Common myeloid progenitor, CD34-positive (primary cell): ENCODE results near the gene OTX2.

Experiments used
- CTCF ChIA-PET: fragments of 350-600 bp; sonication (Branson Sonifier 250); formaldehyde crosslinking; loops from one replicate; lab custom pipeline; 2021; ENCODE audit warnings: antibody characterized with exemption; lab: Charles Lee
- POLR2A ChIA-PET: fragments of 350-600 bp; sonication (Branson Sonifier 250); formaldehyde crosslinking; loops from one replicate; lab custom pipeline; 2021; ENCODE audit warnings: antibody characterized with exemption; lab: Charles Lee
- DNase-seq, 3 donors: peaks; one replicate each; pipeline versions ENCODE4 v3.0.0 to v3.0.0-alpha.2; 2013
- H3K27ac ChIP-seq, 2 experiments: 1 replicate in 1 of 2; 2 replicates in 1 of 2; pipeline ENCODE4 v1.7.0; 2013; ENCODE audit warnings: inconsistent platforms in 2 of 2, low read length in 2 of 2, mild to moderate bottlenecking in 2 of 2, low read depth in 1 of 2, moderate library complexity in 1 of 2; ENCODE audit not compliant: severe bottlenecking in 2 of 2, insufficient read depth in 1 of 2, poor library complexity in 1 of 2
- H3K27me3 ChIP-seq, 5 experiments: replicated peaks in 2 of 5; 1 replicate in 3 of 5; 2 replicates in 2 of 5; pipeline versions ENCODE4 v1.6.1 to v1.7.0; 2013; ENCODE audit warnings: low read length in 4 of 5, mild to moderate bottlenecking in 2 of 5, moderate library complexity in 2 of 5, inconsistent platforms in 1 of 5; ENCODE audit not compliant: insufficient read depth in 5 of 5, control insufficient read depth in 4 of 5
- H3K36me3 ChIP-seq, 4 experiments: 1 replicate in 2 of 4; 2 replicates in 2 of 4; pipeline versions ENCODE4 v1.6.1 to v1.7.0; 2013; ENCODE audit warnings: low read length in 3 of 4, control low read depth in 1 of 4, mild to moderate bottlenecking in 1 of 4; ENCODE audit not compliant: control insufficient read depth in 4 of 4, insufficient read depth in 4 of 4
- H3K4me1 ChIP-seq, 4 experiments: 1 replicate in 3 of 4; 2 replicates in 1 of 4; pipeline versions ENCODE4 v1.6.1 to v1.7.1; 2013; ENCODE audit warnings: low read length in 3 of 4, mild to moderate bottlenecking in 3 of 4, control low read depth in 1 of 4, inconsistent platforms in 1 of 4, moderate library complexity in 1 of 4; ENCODE audit not compliant: control insufficient read depth in 4 of 4, insufficient read depth in 4 of 4; ENCODE audit errors: control extremely low read depth in 1 of 4
- H3K4me3 ChIP-seq, 7 experiments: 1 replicate in 4 of 7; 2 replicates in 3 of 7; pipeline versions ENCODE4 v1.5.1 to v1.7.0; 2013; ENCODE audit warnings: mild to moderate bottlenecking in 7 of 7, low read length in 6 of 7, moderate library complexity in 6 of 7, inconsistent platforms in 2 of 7, low read depth in 2 of 7, control low read depth in 1 of 7; ENCODE audit not compliant: insufficient read depth in 4 of 7, control insufficient read depth in 1 of 7; ENCODE audit errors: extremely low read depth in 1 of 7
- H3K9me3 ChIP-seq, 5 experiments: 1 replicate in 4 of 5; 2 replicates in 1 of 5; pipeline versions ENCODE4 v1.6.1 to v1.7.1; 2013; ENCODE audit warnings: low read length in 4 of 5, mild to moderate bottlenecking in 2 of 5, inconsistent platforms in 1 of 5, low read depth in 1 of 5, moderate library complexity in 1 of 5; ENCODE audit not compliant: control insufficient read depth in 4 of 5, insufficient read depth in 2 of 5; ENCODE audit errors: control extremely low read depth in 1 of 5
- WGBS: methylation state at CpG from one replicate; pipeline ENCODE4 v1.1.5; 2013; ENCODE audit not compliant: insufficient coverage; 5-methylcytosine and 5-hydroxymethylcytosine counted together

The OTX2 gene

GRCh38 chr14:56770512-56770911, 39.8 kb downstream of the OTX2 start:
- no peak for DNase-seq
- H3K4me3 ChIP-seq: no peak overlapping the region
- no peaks in the 10 kb centered on the region for H3K4me1 ChIP-seq
- peaks cover 2 to 20% (median 4%) of the 10 kb centered on the region in 5 experiments for H3K27me3 ChIP-seq
- H3K9me3 ChIP-seq: no peaks in the 10 kb centered on the region
- POLR2A ChIA-PET: no interaction called here
- H3K36me3 ChIP-seq: no peaks in the 10 kb centered on the region
- no peak overlapping the region for H3K27ac ChIP-seq
- CTCF ChIA-PET: interaction anchor here (0.7 kb wide), 1 partner anchor 11 kb away, joined by 3 read pairs; no protein-coding TSS in a partner anchor

GRCh38 chr14:56760164-56760914, 49.9 kb downstream of the OTX2 start:
- CTCF ChIA-PET: interaction anchor here (1.1 kb wide), 1 partner anchor 11 kb away, joined by 3 read pairs; no protein-coding TSS in a partner anchor
- POLR2A ChIA-PET: no interaction called here
- no CpG with 5 or more reads among the region's 6 CpGs for WGBS
- no peaks in the 10 kb centered on the region for H3K9me3 ChIP-seq
- H3K27ac ChIP-seq: no peak overlapping the region
- no peaks in the 10 kb centered on the region for H3K4me1 ChIP-seq
- no peak overlapping the region for H3K4me3 ChIP-seq
- H3K27me3 ChIP-seq: peaks cover 7 to 24% (median 8%) of the 10 kb centered on the region in 5 experiments
- DNase-seq: no peak
- H3K36me3 ChIP-seq: no peaks in the 10 kb centered on the region

GRCh38 chr14:56759633-56760032, 50.6 kb downstream of the OTX2 start:
- Histone ChIP-seq H3K36me3 (no peaks in the 10 kb centered on the region), H3K27me3 (peaks cover 5 to 19% (median 8%) of the 10 kb centered on the region in 5 experiments), H3K4me3 (no peak overlapping the region), H3K27ac (no peak overlapping the region), H3K4me1 (no peaks in the 10 kb centered on the region), H3K9me3 (no peaks in the 10 kb centered on the region)
- no CpG with 5 or more reads among the region's 2 CpGs for WGBS
- ChIA-PET CTCF (no interaction called here), POLR2A (no interaction called here)
- DNase-seq: no peak

- Histone ChIP-seq H3K27ac (no peak overlapping the region), H3K9me3 (no peaks in the 10 kb centered on the region), H3K36me3 (no peaks in the 10 kb centered on the region), H3K27me3 (peaks cover 2 to 18% (median 8%) of the 10 kb centered on the region in 5 experiments), H3K4me1 (no peaks in the 10 kb centered on the region), H3K4me3 (no peak overlapping the region)
- ChIA-PET CTCF (no interaction called here), POLR2A (no interaction called here)
- 66% methylated on average over 4 of the region's 5 CpGs for WGBS
- no peak for DNase-seq
Measured at GRCh38 chr14:56759094-56759493, 51.2 kb downstream of the OTX2 start.

GRCh38 chr14:56754921-56755320, 55.4 kb downstream of the OTX2 start:
- H3K27me3 ChIP-seq: peaks cover 0 to 9% (median 5%) of the 10 kb centered on the region in 5 experiments
- H3K4me1 ChIP-seq: no peaks in the 10 kb centered on the region
- CTCF ChIA-PET: no interaction called here
- no peak for DNase-seq
- H3K9me3 ChIP-seq: no peaks in the 10 kb centered on the region
- POLR2A ChIA-PET: no interaction called here
- no peak overlapping the region for H3K4me3 ChIP-seq
- no peak overlapping the region for H3K27ac ChIP-seq
- no peaks in the 10 kb centered on the region for H3K36me3 ChIP-seq
- WGBS: 88% methylated on average over 2 of the region's 3 CpGs

GRCh38 chr14:56753396-56753795, 56.9 kb downstream of the OTX2 start:
- no peaks in the 10 kb centered on the region for H3K36me3 ChIP-seq
- H3K4me3 ChIP-seq: no peak overlapping the region
- POLR2A ChIA-PET: no interaction called here
- CTCF ChIA-PET: no interaction called here
- no peaks in the 10 kb centered on the region for H3K9me3 ChIP-seq
- no peaks in the 10 kb centered on the region for H3K4me1 ChIP-seq
- DNase-seq: no peak
- peaks cover 0 to 7% (median 2%) of the 10 kb centered on the region in 5 experiments for H3K27me3 ChIP-seq
- H3K27ac ChIP-seq: no peak overlapping the region
- WGBS: no CpG with 5 or more reads among the region's 3 CpGs

GRCh38 chr14:56752428-56752827, 57.9 kb downstream of the OTX2 start:
- H3K27me3 ChIP-seq: peaks cover 0 to 6% (median 2%) of the 10 kb centered on the region in 5 experiments
- POLR2A ChIA-PET: no interaction called here
- no peak overlapping the region for H3K4me3 ChIP-seq
- H3K36me3 ChIP-seq: no peaks in the 10 kb centered on the region
- H3K4me1 ChIP-seq: no peaks in the 10 kb centered on the region
- CTCF ChIA-PET: no interaction called here
- 100% methylated on average over 4 of the region's 7 CpGs for WGBS
- H3K27ac ChIP-seq: no peak overlapping the region
- no peaks in the 10 kb centered on the region for H3K9me3 ChIP-seq
- no peak for DNase-seq
